HCT116 (cell line): ENCODE measurements around the gene WAS. TPM values are rescaled to one million over a fixed set of nuclear protein-coding genes. Genes with fewer than 3 reads are reported as not detected.
"Not testable (repeated sequence)": the region's sequence is repeated elsewhere in the genome, so short reads cannot be mapped to it uniquely, and the experiment has no call there.

ENCODE experiments used
- ATAC-seq: fragments of 200-7000 bp; cut with Tn5 transposase; 2 replicates; pipeline ENCODE4 v1.9.1; 2020; ENCODE audit warnings: mild to moderate bottlenecking, moderate library complexity
- BruUV-seq: library from RNA; stranded (reverse); fragments of 400-500 nt; replicated peaks from 2 replicates; lab custom pipeline; 2021; lab: Mats Ljungman, UMichigan
- CTCF ChIA-PET: fragments of 300-600 bp; sonication (Branson Sonifier 250); formaldehyde crosslinking; loops from one replicate; lab custom pipeline; 2021; ENCODE audit warnings: antibody characterized with exemption; lab: Charles Lee
- POLR2A ChIA-PET: fragments of 300-600, 350-600 bp; sonication (Branson Sonifier 250); formaldehyde crosslinking; loops from one replicate; lab custom pipeline; 2021; ENCODE audit warnings: antibody characterized with exemption; lab: Charles Lee
- RAD21 ChIA-PET, 2 experiments: fragments of 300-600 bp; sonication (Branson Sonifier 250); formaldehyde crosslinking; loops; one replicate each; lab custom pipeline; 2023; ENCODE audit warnings: low total read pairs in 2 of 2; ENCODE audit not compliant: uncharacterized antibody in 2 of 2, unreplicated experiment in 2 of 2, low non-redundant PET in 1 of 2; lab: Charles Lee
- DNase-seq: peaks from one replicate; pipeline ENCODE4 v3.0.0-alpha.2; 2010; ENCODE audit warnings: low read depth, low spot score
- H2AFZ ChIP-seq: fragments of 200-600 bp; shearing (Covaris generic), sonication (generic); 2 replicates; pipeline ENCODE4 v1.6.1; 2017; ENCODE audit warnings: low read depth, mixed run types, mixed read lengths, antibody characterized with exemption, low read length; ENCODE audit not compliant: poor library complexity, severe bottlenecking
- H3K27ac ChIP-seq: 2 replicates; pipeline ENCODE4 v1.5.1; 2012; ENCODE audit warnings: low read depth, low read length
- H3K27me3 ChIP-seq: fragments of 200-600 bp; sonication (generic); 2 replicates; pipeline ENCODE4 v1.6.1; 2016; ENCODE audit warnings: mixed run types, low read length, mixed read lengths; ENCODE audit not compliant: insufficient read depth
- H3K36me3 ChIP-seq, 2 experiments: fragments of 200-500 bp in 1 of 2; fragments of 200-600 bp in 1 of 2; sonication (Bioruptor generic) in 1 of 2; sonication (generic) in 1 of 2; 2 replicates each; pipeline versions ENCODE4 v1.5.1 to v1.6.1; 2014 to 2016; ENCODE audit warnings: low read length in 2 of 2, inconsistent platforms in 1 of 2, mixed read lengths in 1 of 2, mixed run types in 1 of 2; ENCODE audit not compliant: insufficient read depth in 2 of 2, control insufficient read depth in 1 of 2
- H3K4me1 ChIP-seq, 2 experiments: fragments of 200-600 bp in 1 of 2; sonication (generic) in 1 of 2; 2 replicates each; pipeline versions ENCODE4 v1.5.1 to v1.6.1; 2012 to 2017; ENCODE audit warnings: low read length in 2 of 2, inconsistent platforms in 1 of 2, mild to moderate bottlenecking in 1 of 2, mixed read lengths in 1 of 2, mixed run types in 1 of 2, moderate library complexity in 1 of 2; ENCODE audit not compliant: insufficient read depth in 2 of 2, control insufficient read depth in 1 of 2
- H3K4me2 ChIP-seq: fragments of 200-600 bp; sonication (generic); 2 replicates; pipeline ENCODE4 v1.6.1; 2017; ENCODE audit warnings: mixed run types, low read length, mixed read lengths
- H3K4me3 ChIP-seq, 2 experiments: fragments of 200-600 bp in 1 of 2; sonication (generic) in 1 of 2; replicated peaks in 1 of 2; 2 replicates each; pipeline ENCODE4 v1.5.1; 2011 to 2016; ENCODE audit warnings: low read length in 2 of 2, control low read depth in 1 of 2, low read depth in 1 of 2, mild to moderate bottlenecking in 1 of 2, mixed read lengths in 1 of 2, mixed run types in 1 of 2
- H3K79me2 ChIP-seq: fragments of 200-600 bp; sonication (generic); 2 replicates; pipeline ENCODE4 v1.6.1; 2017; ENCODE audit warnings: mild to moderate bottlenecking, mixed run types, low read length, moderate library complexity, mixed read lengths; ENCODE audit not compliant: insufficient read depth
- H3K9ac ChIP-seq: fragments of 200-600 bp; sonication (generic); 2 replicates; pipeline ENCODE4 v1.6.1; 2016; ENCODE audit warnings: low read length, mixed read lengths
- H3K9me2 ChIP-seq: fragments of 200-600 bp; sonication (generic), shearing (Covaris generic); 2 replicates; pipeline ENCODE4 v1.6.1; 2017; ENCODE audit warnings: mixed run types, mild to moderate bottlenecking, moderate library complexity; ENCODE audit not compliant: insufficient read depth
- H3K9me3 ChIP-seq, 2 experiments: fragments of 200-500 bp in 1 of 2; fragments of 200-600 bp in 1 of 2; sonication (Bioruptor generic) in 1 of 2; sonication (generic) in 1 of 2; 2 replicates each; pipeline ENCODE4 v1.6.1; 2014 to 2017; ENCODE audit warnings: low read length in 2 of 2, mixed read lengths in 2 of 2, inconsistent platforms in 1 of 2, low read depth in 1 of 2, mild to moderate bottlenecking in 1 of 2, mixed run types in 1 of 2, moderate library complexity in 1 of 2; ENCODE audit not compliant: control insufficient read depth in 1 of 2, insufficient read depth in 1 of 2
- H4K20me1 ChIP-seq: fragments of 200-600 bp; sonication (generic), shearing (Covaris generic); 2 replicates; pipeline ENCODE4 v1.6.1; 2017; ENCODE audit warnings: mixed run types, mild to moderate bottlenecking, moderate library complexity; ENCODE audit not compliant: insufficient read depth
- CBX3 ChIP-seq: IDR thresholded peaks from 2 replicates; pipeline ENCODE4 v1.6.1; 2012; ENCODE audit warnings: low read depth
- EGR1 ChIP-seq: IDR thresholded peaks from 2 replicates; pipeline ENCODE4 v1.6.1; 2012; ENCODE audit warnings: low read depth
- EZH2 ChIP-seq: fragments of 200-600 bp; sonication (generic); IDR thresholded peaks from 2 replicates; pipeline ENCODE4 v1.6.1; 2017; ENCODE audit warnings: antibody characterized with exemption, mixed run types
- POLR2AphosphoS5 ChIP-seq: IDR thresholded peaks from 2 replicates; pipeline ENCODE4 v1.6.1; 2011; ENCODE audit warnings: mild to moderate bottlenecking, low read depth, low read length, moderate library complexity
- TCF7L2 ChIP-seq: IDR thresholded peaks from 2 replicates; pipeline ENCODE4 v1.7.0; 2011; ENCODE audit warnings: borderline replicate concordance, inconsistent platforms; ENCODE audit not compliant: insufficient read depth, insufficient read length; ENCODE audit errors: extremely low read depth
- ZFX ChIP-seq: fragments of 450-650 bp; IDR thresholded peaks from 2 replicates; pipeline ENCODE4 v1.6.1; 2017
- intact Hi-C: fragments of 100-400 bp; cut with micrococcal nuclease; formaldehyde crosslinking; loops from 2 replicates; pipeline ENCODE4 v1.10.0; 2022
- total RNA-seq: library from RNA; stranded (reverse); gene quantifications from one replicate; pipeline ENCODE4 v1.2.1, GENCODE V29; 2021; ENCODE audit not compliant: unreplicated experiment
- TF ChIP-seq, protein P1 (sequence below): IDR thresholded peaks from 2 replicates; pipeline ENCODE4 v1.6.1; 2012; ENCODE audit warnings: low read depth
- TF ChIP-seq, protein P2 (sequence below): IDR thresholded peaks from 2 replicates; pipeline ENCODE4 v1.6.1; 2011; ENCODE audit warnings: mild to moderate bottlenecking, low read length, moderate library complexity; ENCODE audit not compliant: insufficient replicate concordance; ENCODE audit errors: extremely low read depth

Gene WAS
- total RNA-seq, 1 experiment from 2014 or later, result 0.84 TPM

DNA sequence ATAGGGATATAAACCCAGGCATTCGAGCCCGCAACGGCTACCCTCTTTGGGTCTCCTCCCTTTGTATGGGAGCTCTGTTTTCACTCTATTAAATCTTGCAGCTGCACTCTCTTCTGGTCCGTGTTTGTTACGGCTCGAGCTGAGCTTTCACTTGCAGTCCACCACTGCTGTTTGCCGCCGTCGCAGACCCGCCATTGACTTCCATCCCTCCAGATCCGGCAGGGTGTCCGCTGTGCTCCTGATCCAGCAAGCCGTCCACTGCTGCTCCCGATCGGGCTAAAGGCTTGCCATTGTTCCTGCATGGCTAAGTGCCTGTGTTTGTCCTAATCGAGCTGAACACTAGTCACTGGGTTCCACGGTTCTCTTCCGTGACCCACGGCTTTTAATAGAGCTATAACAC lies 28.9 kb upstream of the WAS start:
- H3K27me3 ChIP-seq, H3K9ac ChIP-seq, ATAC-seq, H3K9me3 ChIP-seq, RAD21 ChIA-PET, DNase-seq, H4K20me1 ChIP-seq, H3K79me2 ChIP-seq, H3K36me3 ChIP-seq, BruUV-seq, H3K4me1 ChIP-seq, H3K9me2 ChIP-seq, H3K27ac ChIP-seq, H2AFZ ChIP-seq, H3K4me2 ChIP-seq, CTCF ChIA-PET, H3K4me3 ChIP-seq, intact Hi-C loops, POLR2A ChIA-PET: not testable (repeated sequence)

DNA sequence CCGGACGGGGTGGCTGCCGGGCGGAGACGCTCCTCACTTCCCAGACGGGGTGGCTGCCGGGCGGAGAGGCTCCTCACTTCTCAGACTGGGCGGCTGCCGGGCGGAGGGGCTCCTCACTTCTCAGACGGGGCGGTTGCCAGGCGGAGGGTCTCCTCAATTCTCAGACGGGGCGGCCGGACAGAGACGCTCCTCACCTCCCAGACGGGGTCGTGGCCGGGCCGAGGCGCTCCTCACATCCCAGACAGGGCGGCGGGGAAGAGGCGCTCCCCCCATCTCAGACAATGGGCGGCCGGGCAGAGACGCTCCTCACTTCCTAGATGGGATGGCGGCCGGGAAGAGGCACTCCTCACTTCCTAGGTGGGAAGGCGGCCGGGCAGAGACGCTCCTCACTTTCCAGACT lies 23.9 kb upstream of the WAS start:
- H2AFZ ChIP-seq, POLR2A ChIA-PET, DNase-seq, H3K27ac ChIP-seq, BruUV-seq, H3K27me3 ChIP-seq, H3K36me3 ChIP-seq, RAD21 ChIA-PET, H3K9me2 ChIP-seq, H3K4me3 ChIP-seq, H4K20me1 ChIP-seq, H3K4me1 ChIP-seq, H3K4me2 ChIP-seq, H3K9ac ChIP-seq, ATAC-seq, H3K79me2 ChIP-seq, H3K9me3 ChIP-seq, CTCF ChIA-PET: not testable (repeated sequence)
- intact Hi-C loops, result loop anchor here (10.0 kb wide), 1 partner anchor 65 kb away; no protein-coding TSS in a partner anchor

DNA sequence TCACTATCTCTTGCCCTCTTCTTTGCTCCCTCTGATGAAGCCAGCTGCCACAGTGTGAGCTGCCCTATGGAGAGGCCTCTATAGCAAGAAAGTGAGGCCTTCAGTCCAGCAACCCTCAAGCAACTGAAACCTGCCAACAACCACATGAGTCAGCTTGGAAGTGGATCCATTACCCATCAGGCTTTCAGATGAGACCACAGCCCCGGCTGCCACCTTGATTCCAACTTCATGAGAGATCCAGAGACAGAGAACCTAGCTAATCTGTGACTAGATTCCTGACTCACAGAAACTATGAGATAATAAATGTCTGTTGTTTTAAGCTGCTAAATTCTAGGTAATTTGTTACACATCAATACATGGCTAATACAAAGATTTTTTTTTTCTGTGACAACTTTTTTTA lies 20.4 kb upstream of the WAS start:
- H3K4me1 ChIP-seq, result no peaks in the 10 kb centered on the region
- ATAC-seq (no peak), DNase-seq (no peak)
- H3K4me2 ChIP-seq, result no peak overlapping the region
- ChIA-PET POLR2A (no interaction called here), CTCF (no interaction called here), RAD21 (no interaction called here)
- intact Hi-C loops, result loop anchor here (10.0 kb wide), 1 partner anchor 62 kb away; no protein-coding TSS in a partner anchor
- H3K4me3 ChIP-seq, result no peak overlapping the region
- no peaks in the 10 kb centered on the region for H3K9me3 ChIP-seq
- no TSS peak for BruUV-seq
- H3K36me3 ChIP-seq, result no peaks in the 10 kb centered on the region
- no peaks in the 10 kb centered on the region for H3K79me2 ChIP-seq
- H3K27ac ChIP-seq, result no peak overlapping the region
- no peaks in the 10 kb centered on the region for H4K20me1 ChIP-seq
- H2AFZ ChIP-seq, result no peak overlapping the region
- H3K9me2 ChIP-seq, result no peaks in the 10 kb centered on the region
- no peak overlapping the region for H3K9ac ChIP-seq
- no peaks in the 10 kb centered on the region for H3K27me3 ChIP-seq
- TF ChIP-seq, protein P1, sequence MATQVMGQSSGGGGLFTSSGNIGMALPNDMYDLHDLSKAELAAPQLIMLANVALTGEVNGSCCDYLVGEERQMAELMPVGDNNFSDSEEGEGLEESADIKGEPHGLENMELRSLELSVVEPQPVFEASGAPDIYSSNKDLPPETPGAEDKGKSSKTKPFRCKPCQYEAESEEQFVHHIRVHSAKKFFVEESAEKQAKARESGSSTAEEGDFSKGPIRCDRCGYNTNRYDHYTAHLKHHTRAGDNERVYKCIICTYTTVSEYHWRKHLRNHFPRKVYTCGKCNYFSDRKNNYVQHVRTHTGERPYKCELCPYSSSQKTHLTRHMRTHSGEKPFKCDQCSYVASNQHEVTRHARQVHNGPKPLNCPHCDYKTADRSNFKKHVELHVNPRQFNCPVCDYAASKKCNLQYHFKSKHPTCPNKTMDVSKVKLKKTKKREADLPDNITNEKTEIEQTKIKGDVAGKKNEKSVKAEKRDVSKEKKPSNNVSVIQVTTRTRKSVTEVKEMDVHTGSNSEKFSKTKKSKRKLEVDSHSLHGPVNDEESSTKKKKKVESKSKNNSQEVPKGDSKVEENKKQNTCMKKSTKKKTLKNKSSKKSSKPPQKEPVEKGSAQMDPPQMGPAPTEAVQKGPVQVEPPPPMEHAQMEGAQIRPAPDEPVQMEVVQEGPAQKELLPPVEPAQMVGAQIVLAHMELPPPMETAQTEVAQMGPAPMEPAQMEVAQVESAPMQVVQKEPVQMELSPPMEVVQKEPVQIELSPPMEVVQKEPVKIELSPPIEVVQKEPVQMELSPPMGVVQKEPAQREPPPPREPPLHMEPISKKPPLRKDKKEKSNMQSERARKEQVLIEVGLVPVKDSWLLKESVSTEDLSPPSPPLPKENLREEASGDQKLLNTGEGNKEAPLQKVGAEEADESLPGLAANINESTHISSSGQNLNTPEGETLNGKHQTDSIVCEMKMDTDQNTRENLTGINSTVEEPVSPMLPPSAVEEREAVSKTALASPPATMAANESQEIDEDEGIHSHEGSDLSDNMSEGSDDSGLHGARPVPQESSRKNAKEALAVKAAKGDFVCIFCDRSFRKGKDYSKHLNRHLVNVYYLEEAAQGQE, result no peak
- TF ChIP-seq TCF7L2, result no peak
- TF ChIP-seq ZFX, result no peak
- no peak for TF ChIP-seq POLR2AphosphoS5
- TF ChIP-seq, protein P2, sequence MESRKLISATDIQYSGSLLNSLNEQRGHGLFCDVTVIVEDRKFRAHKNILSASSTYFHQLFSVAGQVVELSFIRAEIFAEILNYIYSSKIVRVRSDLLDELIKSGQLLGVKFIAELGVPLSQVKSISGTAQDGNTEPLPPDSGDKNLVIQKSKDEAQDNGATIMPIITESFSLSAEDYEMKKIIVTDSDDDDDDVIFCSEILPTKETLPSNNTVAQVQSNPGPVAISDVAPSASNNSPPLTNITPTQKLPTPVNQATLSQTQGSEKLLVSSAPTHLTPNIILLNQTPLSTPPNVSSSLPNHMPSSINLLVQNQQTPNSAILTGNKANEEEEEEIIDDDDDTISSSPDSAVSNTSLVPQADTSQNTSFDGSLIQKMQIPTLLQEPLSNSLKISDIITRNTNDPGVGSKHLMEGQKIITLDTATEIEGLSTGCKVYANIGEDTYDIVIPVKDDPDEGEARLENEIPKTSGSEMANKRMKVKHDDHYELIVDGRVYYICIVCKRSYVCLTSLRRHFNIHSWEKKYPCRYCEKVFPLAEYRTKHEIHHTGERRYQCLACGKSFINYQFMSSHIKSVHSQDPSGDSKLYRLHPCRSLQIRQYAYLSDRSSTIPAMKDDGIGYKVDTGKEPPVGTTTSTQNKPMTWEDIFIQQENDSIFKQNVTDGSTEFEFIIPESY, result no peak
- no peak for TF ChIP-seq CBX3
- TF ChIP-seq EGR1, result no peak
- TF ChIP-seq EZH2, result no peak
